ENCODE results near the gene TMEM245. TPM values are rescaled to one million over a fixed set of nuclear protein-coding genes. Genes with fewer than 3 reads are reported as not detected.

Gene TMEM245
- polyA plus RNA-seq, 10 donors = 28.9 to 52.5 (median 39.3) TPM

- DNase-seq = peak in 1 of 3 donors; percentile 41
Observed at GRCh38 chr9:109107402-109108240, 12.1 kb downstream of the TMEM245 start.

GRCh38 chr9:109101810-109102209, 17.9 kb downstream of the TMEM245 start:
- DNase-seq = no peak

- no peak for DNase-seq
Observed at GRCh38 chr9:109101202-109101595, 18.5 kb downstream of the TMEM245 start.

GRCh38 chr9:109100543-109101201, 19.1 kb downstream of the TMEM245 start:
- no peak for DNase-seq

GRCh38 chr9:109098960-109099308, 20.8 kb downstream of the TMEM245 start:
- peak; percentile 25 to 56 (median 49) for DNase-seq

- peak; percentile 40 to 58 (median 56) for DNase-seq
Observed at GRCh38 chr9:109098171-109098959, 21.4 kb downstream of the TMEM245 start.

GRCh38 chr9:109097146-109097545, 22.6 kb downstream of the TMEM245 start:
- no peak for DNase-seq

- no peak for DNase-seq
Observed at GRCh38 chr9:109095321-109095720, 24.4 kb downstream of the TMEM245 start.

- no peak for DNase-seq
Observed at GRCh38 chr9:109094268-109094667, 25.5 kb downstream of the TMEM245 start.

- no peak for DNase-seq
Observed at GRCh38 chr9:109092587-109092986, 27.2 kb downstream of the TMEM245 start.

GRCh38 chr9:109092051-109092580, 27.6 kb downstream of the TMEM245 start:
- DNase-seq = no peak

- no peak for DNase-seq
Observed at GRCh38 chr9:109088221-109088620, 31.5 kb downstream of the TMEM245 start.

GRCh38 chr9:109087795-109088194, 32.0 kb downstream of the TMEM245 start:
- no peak for DNase-seq

- no peak for DNase-seq
Observed at GRCh38 chr9:109086221-109086620, 33.5 kb downstream of the TMEM245 start.

- DNase-seq = no peak
Observed at GRCh38 chr9:109085510-109085909, 34.2 kb downstream of the TMEM245 start.

- no peak for DNase-seq
Observed at GRCh38 chr9:109083813-109084405, 35.8 kb downstream of the TMEM245 start.

GRCh38 chr9:109083141-109083540, 36.6 kb downstream of the TMEM245 start:
- no peak for DNase-seq

GRCh38 chr9:109082091-109082620, 37.6 kb downstream of the TMEM245 start:
- DNase-seq = no peak

GRCh38 chr9:109074236-109074889, 45.4 kb downstream of the TMEM245 start:
- DNase-seq = no peak

GRCh38 chr9:109072821-109073435, 46.8 kb downstream of the TMEM245 start:
- no peak for DNase-seq

Data from muscle of back (tissue), 11 donors.